PC-9 (cell line): ENCODE results near the gene PIP4P1. TPM values are rescaled to one million over a fixed set of nuclear protein-coding genes. Genes with fewer than 3 reads are reported as not detected.

Experiments
- BruUV-seq: library from RNA; stranded (reverse); fragments of 400-500 nt; replicated peaks from 2 replicates; lab custom pipeline; 2021; lab: Mats Ljungman, UMichigan
- CTCF ChIA-PET: fragments of 300-600 bp; sonication (Branson Sonifier 250); formaldehyde crosslinking; loops from one replicate; lab custom pipeline; 2022; ENCODE audit warnings: antibody characterized with exemption; lab: Charles Lee
- POLR2A ChIA-PET: fragments of 300-600 bp; sonication (Branson Sonifier 250); formaldehyde crosslinking; loops from one replicate; lab custom pipeline; 2022; ENCODE audit warnings: antibody characterized with exemption; ENCODE audit not compliant: unreplicated experiment; lab: Charles Lee
- DNase-seq, 2 experiments: peaks; one replicate each; pipeline versions ENCODE4 v3.0.0 to v3.0.0-alpha.2; 2015 to 2022; ENCODE audit warnings: mixed read lengths in 1 of 2
- H2AFZ ChIP-seq: fragments of 200-600 bp; sonication (generic); 2 replicates; pipeline ENCODE4 v1.8.1; 2017; ENCODE audit warnings: antibody characterized with exemption
- H3F3A ChIP-seq: fragments of 200-600 bp; sonication (generic); 2 replicates; pipeline ENCODE4 v1.8.1; 2017; ENCODE audit warnings: antibody characterized with exemption, mild to moderate bottlenecking, low read depth; ENCODE audit not compliant: insufficient read depth
- H3K27ac ChIP-seq: fragments of 200-600 bp; sonication (generic); 2 replicates; pipeline ENCODE4 v1.6.1; 2016; ENCODE audit warnings: mixed run types
- H3K27me3 ChIP-seq: fragments of 200-600 bp; sonication (generic); 2 replicates; pipeline ENCODE4 v1.6.1; 2016; ENCODE audit warnings: low read depth, mixed run types; ENCODE audit not compliant: insufficient read depth
- H3K36me3 ChIP-seq: fragments of 200-600 bp; sonication (generic); 2 replicates; pipeline ENCODE4 v1.6.1; 2016; ENCODE audit warnings: low read depth, mixed run types
- H3K4me1 ChIP-seq: fragments of 200-600 bp; sonication (generic); replicated peaks from 2 replicates; pipeline ENCODE4 v1.6.1; 2016; ENCODE audit warnings: mixed run types; ENCODE audit not compliant: insufficient read depth
- H3K4me2 ChIP-seq: fragments of 200-600 bp; sonication (generic); 2 replicates; pipeline ENCODE4 v1.6.1; 2017; ENCODE audit warnings: mixed run types
- H3K4me3 ChIP-seq: fragments of 200-600 bp; sonication (generic); 2 replicates; pipeline ENCODE4 v1.6.1; 2016; ENCODE audit warnings: mixed run types
- H3K79me2 ChIP-seq: fragments of 200-600 bp; sonication (generic); 2 replicates; pipeline ENCODE4 v1.6.1; 2017; ENCODE audit warnings: low read depth, mixed run types
- H3K9me2 ChIP-seq: fragments of 200-600 bp; sonication (generic); 2 replicates; pipeline ENCODE4 v1.8.1; 2017; ENCODE audit warnings: mild to moderate bottlenecking; ENCODE audit not compliant: insufficient read depth
- H3K9me3 ChIP-seq: fragments of 200-600 bp; sonication (generic); 2 replicates; pipeline ENCODE4 v1.8.1; 2016; ENCODE audit warnings: low read depth; ENCODE audit not compliant: insufficient read depth
- H4K20me1 ChIP-seq: fragments of 200-600 bp; sonication (generic); 2 replicates; pipeline ENCODE4 v1.8.1; 2017; ENCODE audit not compliant: insufficient read depth
- CTCF ChIP-seq: fragments of 200-600 bp; sonication (generic); conservative IDR thresholded peaks from 2 replicates; pipeline ENCODE4 v1.6.1; 2017; ENCODE audit warnings: mixed run types, antibody characterized with exemption, mild to moderate bottlenecking, moderate library complexity
- EZH2 ChIP-seq: fragments of 200-600 bp; sonication (generic); IDR thresholded peaks from 2 replicates; pipeline ENCODE4 v1.8.0; 2017; ENCODE audit warnings: antibody characterized with exemption, low read depth
- intact Hi-C: fragments of 100-400 bp; cut with micrococcal nuclease; formaldehyde crosslinking; loops from one replicate; pipeline ENCODE4 v1.10.0; 2022; ENCODE audit not compliant: unreplicated experiment
- total RNA-seq: library from RNA; stranded (reverse); gene quantifications from 2 replicates; pipeline ENCODE4 v1.2.3, GENCODE V29; 2021

Gene PIP4P1
- total RNA-seq, 1 experiment from 2014 or later, result 20.1 TPM

- ChIA-PET POLR2A (no interaction called here), CTCF (no interaction called here)
- no peak for DNase-seq
- intact Hi-C loops, result no loop called here
- no peaks in the 10 kb centered on the region for H4K20me1 ChIP-seq
- H3K9me3 ChIP-seq, result no peaks in the 10 kb centered on the region
- no peaks in the 10 kb centered on the region; the same call in 1 of the 2 replicates for H3K27me3 ChIP-seq
- H3K4me2 ChIP-seq, result no peak overlapping the region
- H3K36me3 ChIP-seq, result no peaks in the 10 kb centered on the region
- no peaks in the 10 kb centered on the region for H3F3A ChIP-seq
- no peak overlapping the region for H3K4me3 ChIP-seq
- no peak overlapping the region for H2AFZ ChIP-seq
- BruUV-seq, result no TSS peak
- no peak overlapping the region for H3K27ac ChIP-seq
- TF ChIP-seq EZH2 (no peak), CTCF (no peak)
- H3K4me1 ChIP-seq, result no peaks in the 10 kb centered on the region
- H3K79me2 ChIP-seq, result no peaks in the 10 kb centered on the region
- no peaks in the 10 kb centered on the region for H3K9me2 ChIP-seq
Measured at GRCh38 chr14:20441461-20441860, 19.8 kb downstream of the PIP4P1 start.

- no peaks in the 10 kb centered on the region for H3K9me2 ChIP-seq
- no peaks in the 10 kb centered on the region for H3K36me3 ChIP-seq
- ChIA-PET CTCF (no interaction called here), POLR2A (no interaction called here)
- no peaks in the 10 kb centered on the region for H3K79me2 ChIP-seq
- no peaks in the 10 kb centered on the region; the same call in 1 of the 2 replicates for H3K27me3 ChIP-seq
- BruUV-seq, result no TSS peak
- H4K20me1 ChIP-seq, result no peaks in the 10 kb centered on the region
- intact Hi-C loops, result no loop called here
- DNase-seq, result no peak
- no peak overlapping the region for H2AFZ ChIP-seq
- TF ChIP-seq CTCF, result no peak
- TF ChIP-seq EZH2, result no peak
- H3K9me3 ChIP-seq, result no peaks in the 10 kb centered on the region
- no peaks in the 10 kb centered on the region for H3K4me1 ChIP-seq
- H3K4me2 ChIP-seq, result no peak overlapping the region
- H3K27ac ChIP-seq, result no peak overlapping the region
- H3K4me3 ChIP-seq, result no peak overlapping the region
- no peaks in the 10 kb centered on the region for H3F3A ChIP-seq
Measured at GRCh38 chr14:20440882-20441281, 20.4 kb downstream of the PIP4P1 start.

- POLR2A ChIA-PET, result no interaction called here
- Histone ChIP-seq H3K4me3 (no peak overlapping the region), H3K79me2 (no peaks in the 10 kb centered on the region), H3K27me3 (no peaks in the 10 kb centered on the region; the same call in 1 of the 2 replicates), H3K4me1 (no peaks in the 10 kb centered on the region), H3K27ac (no peak overlapping the region), H3K4me2 (no peak overlapping the region), H3K9me3 (no peaks in the 10 kb centered on the region), H3K36me3 (no peaks in the 10 kb centered on the region), H4K20me1 (no peaks in the 10 kb centered on the region), H3K9me2 (no peaks in the 10 kb centered on the region), H3F3A (no peaks in the 10 kb centered on the region), H2AFZ (no peak overlapping the region)
- CTCF ChIA-PET, result no interaction called here
- intact Hi-C loops, result no loop called here
- no peak for DNase-seq
- TF ChIP-seq EZH2, result no peak
- no peak for TF ChIP-seq CTCF
- no TSS peak for BruUV-seq
Measured at GRCh38 chr14:20440465-20440864, 20.8 kb downstream of the PIP4P1 start.
